ENCODE measurements around the gene PARP12. TPM values are rescaled to one million over a fixed set of nuclear protein-coding genes. Genes with fewer than 3 reads are reported as not detected.

Gene PARP12
- total and polyA plus RNA-seq, 10 of the 15 experiments (the other 5 are each of a cell fraction or from before 2014, with no cell fraction given) = 0.98 to 51.8 (median 18.0) TPM

- TF ChIP-seq TAF1 (IDR thresholded peaks at IDR 0.05; ENCODE audit: borderline replicate concordance, low read depth, low read length) = no peak
- TF ChIP-seq HCFC1 (IDR thresholded peaks at IDR 0.05; ENCODE audit: low read length) = no peak
- no peak for TF ChIP-seq ZNF384 (IDR thresholded peaks at IDR 0.05; ENCODE audit: borderline replicate concordance, low read depth, low read length)
- TF ChIP-seq BCL11A (IDR thresholded peaks at IDR 0.05; ENCODE audit: low read depth, low read length) = no peak
- TF ChIP-seq IKZF2 (IDR thresholded peaks at IDR 0.05) = no peak
- TF ChIP-seq ZNF687 (IDR thresholded peaks at IDR 0.05) = no peak
Observed at GRCh38 chr7:139993592-139993991, 69.2 kb downstream of the PARP12 start (continued).

- RAD21 ChIA-PET (ENCODE audit: unreplicated experiment) = interaction anchor here (1.1 kb wide), 1 partner anchor 79 kb away, joined by 3 read pairs; no protein-coding TSS in a partner anchor
- ATAC-seq (no peak), DNase-seq (ENCODE audit: low read depth, low spot score) (no peak), FAIRE-seq (no peak)
- H3K27ac ChIP-seq (ENCODE audit: control insufficient read depth, insufficient read depth) = no peak overlapping the region
- CTCF ChIA-PET = interaction anchor here (1.6 kb wide), 1 partner anchor 347 kb away, joined by 9 read pairs; no protein-coding TSS in a partner anchor
- BruUV-seq (replicated peaks) = no TSS peak
- H3K4me3 ChIP-seq = no peak overlapping the region
- no peak overlapping the region for H3K4me2 ChIP-seq (ENCODE audit: control insufficient read depth, insufficient read depth)
- POLR2A ChIA-PET = interaction anchor here (0.7 kb wide), 1 partner anchor 890 kb away, joined by 7 read pairs; no protein-coding TSS in a partner anchor
- no peaks in the 10 kb centered on the region for H3K36me3 ChIP-seq (ENCODE audit: control insufficient read depth in 2 of 2, insufficient read depth in 2 of 2, low read length in 1 of 2)
- no peak overlapping the region for H2AFZ ChIP-seq (ENCODE audit: control insufficient read depth, low read depth, low read length)
- in situ Hi-C loops (cut with MboI) (no loop called here), intact Hi-C loops (cut with micrococcal nuclease; ENCODE audit: unreplicated experiment) (no loop called here)
- H3K79me2 ChIP-seq (ENCODE audit: control insufficient read depth, insufficient read depth, low read length) = no peaks in the 10 kb centered on the region
- no peaks in the 10 kb centered on the region; a peak in 1 of 4 replicates for H3K27me3 ChIP-seq (replicated peaks in 1 of 2; ENCODE audit: control insufficient read depth in 2 of 2, insufficient read depth in 2 of 2, low read length in 1 of 2)
- no peaks in the 10 kb centered on the region for H4K20me1 ChIP-seq (ENCODE audit: control insufficient read depth, insufficient read depth)
- WGBS (ENCODE audit: insufficient coverage, insufficient replicate concordance, low lambda C conversion rate, missing lambda C conversion rate) = 84% methylated on average over 8 of the region's 8 CpGs
- H3K4me1 ChIP-seq (ENCODE audit: control insufficient read depth, insufficient read depth, low read length) = no peaks in the 10 kb centered on the region
- H3K9ac ChIP-seq (ENCODE audit: control insufficient read depth, insufficient read depth, low read length) = no peak overlapping the region
- no peaks in the 10 kb centered on the region for H3K9me3 ChIP-seq (replicated peaks; ENCODE audit: control insufficient read depth, insufficient read depth, low read length)
- SMC1A ChIA-PET (ENCODE audit: uncharacterized antibody, unreplicated experiment) = interaction anchor here (1.0 to 1.3 kb wide), 3 partner anchors 56 to 347 kb away, joined by 3 to 4 read pairs (median 3); no protein-coding TSS in a partner anchor
- TF ChIP-seq HDAC2 (IDR thresholded peaks at IDR 0.05) (no peak), NKRF (conservative IDR thresholded peaks at IDR 0.05) (no peak), CREM (IDR thresholded peaks at IDR 0.05; ENCODE audit: low read depth) (no peak), BCLAF1 (IDR thresholded peaks at IDR 0.05) (no peak), RB1 (IDR thresholded peaks at IDR 0.05; ENCODE audit: borderline replicate concordance) (no peak), CHD2 (IDR thresholded peaks at IDR 0.05; ENCODE audit: borderline replicate concordance, low read depth, low read length) (no peak), POLR2AphosphoS5 (IDR thresholded peaks at IDR 0.05; ENCODE audit: low read length) (no peak), ATF7 (IDR thresholded peaks at IDR 0.05; ENCODE audit: low read depth) (no peak), HDAC6 (IDR thresholded peaks at IDR 0.05; ENCODE audit: unreplicated experiment) (no peak)
Observed at GRCh38 chr7:139993169-139993568, 69.6 kb downstream of the PARP12 start.
